Measurements from ENCODE around the gene PTPN6. TPM values are rescaled to one million over a fixed set of nuclear protein-coding genes. Genes with fewer than 3 reads are reported as not detected.

The PTPN6 gene
- total and polyA plus RNA-seq, 4 donors = 38.2 to 222 (median 170) TPM

- ATAC-seq (ENCODE audit: insufficient read depth, low FRiP score) (peak; percentile 57), DNase-seq (peak; percentile 50 to 77 (median 62))
- Histone ChIP-seq H3K27me3 (ENCODE audit: control insufficient read depth in 3 of 3, insufficient read depth in 3 of 3, low read length in 2 of 3) (no peaks in the 10 kb centered on the region), H3K4me3 (no peak overlapping the region), H3K9ac (ENCODE audit: insufficient read depth in 1 of 2, low read length in 2 of 2) (no peak overlapping the region), H3K4me1 (ENCODE audit: control insufficient read depth in 5 of 5, insufficient read depth in 5 of 5, low read length in 5 of 5) (peaks cover 0 to 12% (median 0%) of the 10 kb centered on the region in 5 donors), H3K36me3 (ENCODE audit: control insufficient read depth in 4 of 4, insufficient read depth in 4 of 4, low read length in 4 of 4) (peaks cover 36 to 65% (median 58%) of the 10 kb centered on the region in 4 donors), H3K9me3 (ENCODE audit: control insufficient read depth in 4 of 4, insufficient read depth in 3 of 4, low read length in 3 of 4) (no peaks in the 10 kb centered on the region), H3K27ac (ENCODE audit: low read depth in 1 of 2, low read length in 1 of 2) (peak overlapping the region; percentile 14 to 53)
- TF ChIP-seq, protein P1, sequence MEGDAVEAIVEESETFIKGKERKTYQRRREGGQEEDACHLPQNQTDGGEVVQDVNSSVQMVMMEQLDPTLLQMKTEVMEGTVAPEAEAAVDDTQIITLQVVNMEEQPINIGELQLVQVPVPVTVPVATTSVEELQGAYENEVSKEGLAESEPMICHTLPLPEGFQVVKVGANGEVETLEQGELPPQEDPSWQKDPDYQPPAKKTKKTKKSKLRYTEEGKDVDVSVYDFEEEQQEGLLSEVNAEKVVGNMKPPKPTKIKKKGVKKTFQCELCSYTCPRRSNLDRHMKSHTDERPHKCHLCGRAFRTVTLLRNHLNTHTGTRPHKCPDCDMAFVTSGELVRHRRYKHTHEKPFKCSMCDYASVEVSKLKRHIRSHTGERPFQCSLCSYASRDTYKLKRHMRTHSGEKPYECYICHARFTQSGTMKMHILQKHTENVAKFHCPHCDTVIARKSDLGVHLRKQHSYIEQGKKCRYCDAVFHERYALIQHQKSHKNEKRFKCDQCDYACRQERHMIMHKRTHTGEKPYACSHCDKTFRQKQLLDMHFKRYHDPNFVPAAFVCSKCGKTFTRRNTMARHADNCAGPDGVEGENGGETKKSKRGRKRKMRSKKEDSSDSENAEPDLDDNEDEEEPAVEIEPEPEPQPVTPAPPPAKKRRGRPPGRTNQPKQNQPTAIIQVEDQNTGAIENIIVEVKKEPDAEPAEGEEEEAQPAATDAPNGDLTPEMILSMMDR (IDR thresholded peaks at IDR 0.05; ENCODE audit: control extremely low read depth, extremely low read depth) = no peak
- 63 to 79% methylated on average over 3 of the region's 3 CpGs for WGBS, 2 donors
Measured at GRCh38 chr12:6978611-6979011, 27.5 kb downstream of the PTPN6 start.

- no peaks in the 10 kb centered on the region for H3K9me3 ChIP-seq (ENCODE audit: control insufficient read depth in 4 of 4, insufficient read depth in 3 of 4, low read length in 3 of 4)
- H3K9ac ChIP-seq (ENCODE audit: insufficient read depth in 1 of 2, low read length in 2 of 2) = no peak overlapping the region
- H3K27ac ChIP-seq (ENCODE audit: low read depth in 1 of 2, low read length in 1 of 2) = peak overlapping the region; percentile 14 to 73
- no peak overlapping the region for H3K4me3 ChIP-seq
- DNase-seq = no peak
- WGBS, 2 donors = 64 to 88% methylated on average over 6 of the region's 6 CpGs
- H3K36me3 ChIP-seq (ENCODE audit: control insufficient read depth in 4 of 4, insufficient read depth in 4 of 4, low read length in 4 of 4) = peaks cover 36 to 64% (median 57%) of the 10 kb centered on the region in 4 donors
- H3K4me1 ChIP-seq (ENCODE audit: control insufficient read depth in 5 of 5, insufficient read depth in 5 of 5, low read length in 5 of 5) = peaks cover 0 to 12% (median 0%) of the 10 kb centered on the region in 5 donors
- ATAC-seq (ENCODE audit: insufficient read depth, low FRiP score) = peak; percentile 4
- H3K27me3 ChIP-seq (ENCODE audit: control insufficient read depth in 3 of 3, insufficient read depth in 3 of 3, low read length in 2 of 3) = no peaks in the 10 kb centered on the region
- TF ChIP-seq, protein P1 (IDR thresholded peaks at IDR 0.05; ENCODE audit: control extremely low read depth, extremely low read depth) = no peak
Measured at GRCh38 chr12:6979021-6979420, 27.9 kb downstream of the PTPN6 start.

- DNase-seq = no peak
- H3K27me3 ChIP-seq (ENCODE audit: control insufficient read depth in 3 of 3, insufficient read depth in 3 of 3, low read length in 2 of 3) = no peaks in the 10 kb centered on the region
- 77 to 86% methylated on average over 3 of the region's 3 CpGs for WGBS, 2 donors
- H3K4me1 ChIP-seq (ENCODE audit: control insufficient read depth in 5 of 5, insufficient read depth in 5 of 5, low read length in 5 of 5) = peaks cover 0 to 12% (median 0%) of the 10 kb centered on the region in 5 donors
- H3K36me3 ChIP-seq (ENCODE audit: control insufficient read depth in 4 of 4, insufficient read depth in 4 of 4, low read length in 4 of 4) = peaks cover 32 to 61% (median 55%) of the 10 kb centered on the region in 4 donors
- ATAC-seq (ENCODE audit: insufficient read depth, low FRiP score) = no peak
- no peak overlapping the region for H3K9ac ChIP-seq (ENCODE audit: insufficient read depth in 1 of 2, low read length in 2 of 2)
- TF ChIP-seq, protein P1 (IDR thresholded peaks at IDR 0.05; ENCODE audit: control extremely low read depth, extremely low read depth) = no peak
- H3K4me3 ChIP-seq = no peak overlapping the region
- H3K27ac ChIP-seq (ENCODE audit: low read depth in 1 of 2, low read length in 1 of 2) = peak overlapping the region in 1 of 2 donors; percentile 73
- H3K9me3 ChIP-seq (ENCODE audit: control insufficient read depth in 4 of 4, insufficient read depth in 3 of 4, low read length in 3 of 4) = no peaks in the 10 kb centered on the region
Measured at GRCh38 chr12:6979453-6979852, 28.3 kb downstream of the PTPN6 start.

- H3K27ac ChIP-seq (ENCODE audit: low read depth in 1 of 2, low read length in 1 of 2) = no peak overlapping the region
- no peak for ATAC-seq (ENCODE audit: insufficient read depth, low FRiP score)
- WGBS, 2 donors = 95% methylated on average over 4 of the region's 4 CpGs
Measured at GRCh38 chr12:6980075-6980474, 28.9 kb downstream of the PTPN6 start.

More at GRCh38 chr12:6980075-6980474, 28.9 kb downstream of the PTPN6 start:
- TF ChIP-seq, protein P1 (IDR thresholded peaks at IDR 0.05; ENCODE audit: control extremely low read depth, extremely low read depth) = no peak
- Histone ChIP-seq H3K4me1 (ENCODE audit: control insufficient read depth in 5 of 5, insufficient read depth in 5 of 5, low read length in 5 of 5) (peaks cover 0 to 12% (median 0%) of the 10 kb centered on the region in 5 donors), H3K27me3 (ENCODE audit: control insufficient read depth in 3 of 3, insufficient read depth in 3 of 3, low read length in 2 of 3) (no peaks in the 10 kb centered on the region), H3K4me3 (no peak overlapping the region), H3K9ac (ENCODE audit: insufficient read depth in 1 of 2, low read length in 2 of 2) (peak overlapping the region in 1 of 2 donors; percentile 23), H3K36me3 (ENCODE audit: control insufficient read depth in 4 of 4, insufficient read depth in 4 of 4, low read length in 4 of 4) (peaks cover 29 to 56% (median 53%) of the 10 kb centered on the region in 4 donors), H3K9me3 (ENCODE audit: control insufficient read depth in 4 of 4, insufficient read depth in 3 of 4, low read length in 3 of 4) (no peaks in the 10 kb centered on the region)
- no peak for DNase-seq
